ENCODE measurements around the gene C12orf43. TPM values are rescaled to one million over a fixed set of nuclear protein-coding genes. Genes with fewer than 3 reads are reported as not detected.

The C12orf43 gene
- polyA plus RNA-seq, 3 donors: 16.5 to 17.2 (median 17.0) TPM

DNA sequence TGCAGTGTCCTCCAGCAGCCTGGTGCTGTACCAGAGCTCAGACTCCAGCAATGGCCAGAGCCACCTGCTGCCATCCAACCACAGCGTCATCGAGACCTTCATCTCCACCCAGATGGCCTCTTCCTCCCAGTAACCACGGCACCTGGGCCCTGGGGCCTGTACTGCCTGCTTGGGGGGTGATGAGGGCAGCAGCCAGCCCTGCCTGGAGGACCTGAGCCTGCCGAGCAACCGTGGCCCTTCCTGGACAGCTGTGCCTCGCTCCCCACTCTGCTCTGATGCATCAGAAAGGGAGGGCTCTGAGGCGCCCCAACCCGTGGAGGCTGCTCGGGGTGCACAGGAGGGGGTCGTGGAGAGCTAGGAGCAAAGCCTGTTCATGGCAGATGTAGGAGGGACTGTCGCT lies 15.2 kb downstream of the C12orf43 start:
- no peak for DNase-seq (ENCODE audit: low read depth in 3 of 3, low spot score in 2 of 3)

DNA sequence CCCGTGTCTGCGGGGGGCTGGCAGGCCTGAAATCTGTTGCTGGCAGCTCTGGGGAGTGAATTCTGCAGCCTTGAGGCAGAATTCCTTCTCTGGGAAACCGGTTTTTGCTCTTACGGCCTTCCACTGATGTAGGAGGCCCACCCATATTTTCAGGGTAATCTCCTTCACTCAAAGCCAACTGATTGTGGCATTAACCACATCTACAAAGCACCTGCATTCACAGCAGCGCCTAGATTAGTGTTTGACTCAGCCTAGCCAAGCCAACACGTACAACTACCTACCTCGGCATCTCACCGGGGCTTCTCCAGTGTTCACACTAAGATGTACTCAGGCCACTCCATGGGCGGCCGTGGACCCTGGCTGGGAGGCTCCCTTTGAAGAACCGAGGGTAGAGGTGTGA lies 15.8 kb downstream of the C12orf43 start:
- DNase-seq (ENCODE audit: low read depth in 3 of 3, low spot score in 2 of 3): no peak

DNA sequence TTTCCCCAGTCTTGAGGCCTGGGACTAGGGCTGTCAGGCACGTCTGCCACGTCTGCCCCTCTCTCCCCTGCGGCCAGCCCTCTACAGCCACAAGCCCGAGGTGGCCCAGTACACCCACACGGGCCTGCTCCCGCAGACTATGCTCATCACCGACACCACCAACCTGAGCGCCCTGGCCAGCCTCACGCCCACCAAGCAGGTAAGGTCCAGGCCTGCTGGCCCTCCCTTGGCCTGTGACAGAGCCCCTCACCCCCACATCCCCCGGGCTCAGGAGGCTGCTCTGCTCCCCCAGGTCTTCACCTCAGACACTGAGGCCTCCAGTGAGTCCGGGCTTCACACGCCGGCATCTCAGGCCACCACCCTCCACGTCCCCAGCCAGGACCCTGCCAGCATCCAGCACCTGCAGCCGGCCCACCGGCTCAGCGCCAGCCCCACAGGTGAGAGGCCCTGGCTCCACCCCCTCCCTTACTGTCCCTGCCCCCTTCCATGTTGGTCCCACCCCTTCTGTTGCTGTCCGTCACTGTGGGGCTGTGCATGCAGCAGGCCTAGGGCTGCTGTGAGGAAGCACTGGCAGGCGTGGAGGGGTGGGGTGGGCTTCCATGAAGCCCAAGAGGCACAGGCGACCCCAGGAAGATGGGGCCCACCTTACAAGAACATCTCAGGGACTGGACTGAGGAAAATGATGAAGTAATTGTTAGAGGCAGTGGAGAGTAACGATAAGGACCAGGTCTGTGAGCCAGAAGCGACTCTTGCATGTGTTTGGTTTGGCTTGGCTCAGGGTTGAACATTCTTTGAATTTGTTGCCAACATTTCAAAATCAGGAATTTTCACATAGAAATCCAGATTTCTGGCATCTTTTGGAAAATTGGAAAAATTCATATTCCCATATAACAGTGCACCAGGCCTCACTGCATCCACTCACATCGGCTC lies 16.8 kb downstream of the C12orf43 start:
- no peak for DNase-seq (ENCODE audit: low read depth in 3 of 3, low spot score in 2 of 3)

DNA sequence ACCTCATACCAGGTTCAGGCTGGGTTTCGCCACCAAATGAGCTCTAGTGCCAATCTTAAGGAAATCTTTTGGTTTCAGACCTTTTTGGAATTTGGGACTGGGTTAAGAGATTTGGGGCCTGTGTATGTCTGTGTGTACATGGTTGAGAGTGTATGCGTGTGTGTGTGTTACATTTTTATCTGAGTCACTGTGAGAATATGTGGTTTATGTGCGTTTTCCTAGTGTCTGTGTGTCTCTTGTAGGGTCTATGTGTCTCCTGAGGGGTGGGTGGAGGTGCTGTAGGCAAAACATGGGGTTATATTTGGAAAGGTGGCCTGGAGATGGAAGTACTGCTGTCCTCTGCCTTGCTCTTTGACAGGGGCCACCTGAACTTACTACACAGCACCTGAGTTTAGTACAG lies 17.9 kb downstream of the C12orf43 start:
- DNase-seq (ENCODE audit: low read depth in 3 of 3, low spot score in 2 of 3): no peak

DNA sequence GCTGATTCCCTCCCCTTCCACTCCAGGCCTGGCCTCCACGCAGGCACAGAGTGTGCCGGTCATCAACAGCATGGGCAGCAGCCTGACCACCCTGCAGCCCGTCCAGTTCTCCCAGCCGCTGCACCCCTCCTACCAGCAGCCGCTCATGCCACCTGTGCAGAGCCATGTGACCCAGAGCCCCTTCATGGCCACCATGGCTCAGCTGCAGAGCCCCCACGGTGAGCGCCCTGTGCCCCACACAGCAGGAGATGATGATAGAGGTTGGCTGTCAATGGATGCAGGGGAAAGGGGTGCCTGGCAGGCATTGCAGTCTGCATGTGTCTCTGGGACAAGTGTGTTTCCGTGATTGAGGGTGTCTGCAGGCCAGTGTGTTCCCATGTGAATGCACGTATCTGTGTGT lies 18.8 kb downstream of the C12orf43 start:
- DNase-seq (ENCODE audit: low read depth in 3 of 3, low spot score in 2 of 3): no peak

DNA sequence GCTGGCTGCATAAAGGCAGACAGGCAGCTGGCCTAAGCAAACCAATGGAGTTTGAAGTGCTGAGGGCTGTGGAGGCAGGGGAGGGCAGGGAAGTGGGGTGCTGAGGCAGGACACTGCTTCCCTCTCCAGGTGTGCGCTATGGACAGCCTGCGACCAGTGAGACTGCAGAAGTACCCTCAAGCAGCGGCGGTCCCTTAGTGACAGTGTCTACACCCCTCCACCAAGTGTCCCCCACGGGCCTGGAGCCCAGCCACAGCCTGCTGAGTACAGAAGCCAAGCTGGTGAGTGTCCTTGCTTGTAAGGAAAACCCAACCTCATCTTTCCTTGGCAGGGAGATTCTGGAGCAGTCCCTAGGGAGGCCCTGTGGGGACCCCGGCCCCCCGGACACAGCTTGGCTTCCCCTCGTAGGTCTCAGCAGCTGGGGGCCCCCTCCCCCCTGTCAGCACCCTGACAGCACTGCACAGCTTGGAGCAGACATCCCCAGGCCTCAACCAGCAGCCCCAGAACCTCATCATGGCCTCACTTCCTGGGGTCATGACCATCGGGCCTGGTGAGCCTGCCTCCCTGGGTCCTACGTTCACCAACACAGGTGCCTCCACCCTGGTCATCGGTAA lies 20.0 kb downstream of the C12orf43 start:
- no peak for DNase-seq (ENCODE audit: low read depth in 3 of 3, low spot score in 2 of 3)

DNA sequence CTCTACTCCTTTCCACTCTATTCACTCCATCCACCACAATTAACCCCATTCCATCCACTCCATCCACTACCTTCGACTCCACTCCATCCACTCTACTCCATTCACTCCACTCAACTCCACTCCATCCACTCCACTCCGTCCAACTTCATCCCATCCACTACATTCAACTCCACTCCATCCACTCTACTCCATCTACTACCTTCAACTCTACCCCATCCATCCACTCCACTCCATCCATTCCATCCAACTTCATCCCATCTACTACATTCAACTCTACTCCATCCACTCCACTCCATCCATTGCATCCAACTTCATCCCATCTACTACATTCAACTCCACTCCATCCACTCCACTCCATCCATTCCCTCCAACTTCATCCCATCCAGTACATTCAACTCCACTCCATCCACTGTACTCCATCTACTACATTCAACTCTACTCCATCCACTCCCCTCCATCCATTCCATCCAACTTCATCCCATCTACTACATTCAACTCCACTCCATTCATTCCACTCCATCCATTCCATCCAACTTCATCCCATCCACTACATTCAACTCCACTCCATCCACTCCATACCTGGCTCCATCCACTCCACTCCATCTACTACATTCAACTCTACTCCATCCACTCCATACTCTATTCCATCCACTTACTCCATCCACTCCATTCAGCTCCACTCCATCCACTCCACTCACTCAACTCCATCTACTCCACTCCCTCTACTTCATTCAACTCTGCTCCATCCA lies 21.5 kb downstream of the C12orf43 start:
- no peak for DNase-seq (ENCODE audit: low read depth in 3 of 3, low spot score in 2 of 3)

DNA sequence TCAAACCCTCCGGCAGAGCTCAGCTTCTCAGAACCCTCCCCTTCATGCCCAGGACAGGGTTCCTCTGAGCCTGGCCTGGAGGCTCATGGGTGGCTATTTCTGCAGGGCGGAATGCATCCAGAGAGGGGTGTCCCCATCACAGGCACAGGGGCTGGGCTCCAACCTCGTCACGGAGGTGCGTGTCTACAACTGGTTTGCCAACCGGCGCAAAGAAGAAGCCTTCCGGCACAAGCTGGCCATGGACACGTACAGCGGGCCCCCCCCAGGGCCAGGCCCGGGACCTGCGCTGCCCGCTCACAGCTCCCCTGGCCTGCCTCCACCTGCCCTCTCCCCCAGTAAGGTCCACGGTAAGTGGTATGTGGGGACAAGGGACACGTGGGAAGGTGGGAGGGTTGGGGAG lies 22.2 kb downstream of the C12orf43 start:
- DNase-seq (ENCODE audit: low read depth in 3 of 3, low spot score in 2 of 3): no peak

DNA sequence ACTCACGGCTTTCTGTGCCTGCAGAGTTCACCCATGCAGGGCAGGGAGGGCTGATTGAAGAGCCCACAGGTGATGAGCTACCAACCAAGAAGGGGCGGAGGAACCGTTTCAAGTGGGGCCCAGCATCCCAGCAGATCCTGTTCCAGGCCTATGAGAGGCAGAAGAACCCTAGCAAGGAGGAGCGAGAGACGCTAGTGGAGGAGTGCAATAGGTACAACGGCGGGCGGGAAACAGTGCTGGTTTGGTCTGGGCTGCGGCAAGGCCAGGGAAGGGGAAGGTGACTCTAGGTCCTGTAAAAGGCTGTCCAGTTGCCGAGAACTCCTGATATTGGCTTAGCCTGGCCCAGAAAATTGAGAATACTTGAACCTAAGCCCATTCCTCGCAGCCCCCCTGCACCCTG lies 22.8 kb downstream of the C12orf43 start:
- no peak for DNase-seq (ENCODE audit: low read depth in 3 of 3, low spot score in 2 of 3)

DNA sequence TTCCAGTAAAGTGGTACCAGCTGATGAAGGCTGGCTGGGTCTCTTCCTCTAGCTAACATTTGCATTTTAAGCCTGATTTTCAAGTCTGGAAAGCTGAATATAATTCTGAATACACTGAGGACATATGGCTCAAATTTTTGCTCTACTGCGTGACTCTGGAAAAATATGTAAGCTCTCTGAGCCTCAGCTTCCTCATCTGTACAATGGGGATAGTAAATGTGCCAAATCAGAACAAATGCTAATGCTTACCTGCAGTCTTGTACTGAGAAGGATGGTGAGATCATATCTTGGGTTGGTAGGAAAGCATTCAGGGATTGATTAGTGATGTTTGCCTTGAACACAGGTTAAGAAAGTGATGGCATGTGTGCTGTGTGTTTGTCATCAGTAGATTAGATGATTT lies 23.3 kb downstream of the C12orf43 start:
- DNase-seq (ENCODE audit: low read depth in 3 of 3, low spot score in 2 of 3): no peak

DNA sequence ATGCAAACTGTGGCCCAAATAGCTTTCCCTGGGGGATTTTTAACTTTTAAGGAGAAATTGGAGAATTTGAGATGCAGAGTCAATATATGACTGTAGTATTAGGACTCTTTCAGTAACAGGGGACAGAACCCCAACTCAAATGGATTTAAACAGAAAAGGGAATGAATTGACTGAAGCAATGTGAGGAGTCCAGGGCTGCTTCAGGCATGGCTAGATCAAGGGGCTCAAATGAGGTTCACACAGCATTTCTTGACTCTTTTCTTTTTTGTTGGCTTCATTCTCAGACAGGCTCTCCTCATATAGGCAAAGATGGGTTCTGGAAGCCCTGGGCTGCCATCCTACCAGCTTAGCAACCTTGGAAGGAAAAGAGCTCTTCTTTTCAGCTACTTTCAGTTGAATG lies 24.3 kb downstream of the C12orf43 start:
- no peak for DNase-seq (ENCODE audit: low read depth in 3 of 3, low spot score in 2 of 3)

DNA sequence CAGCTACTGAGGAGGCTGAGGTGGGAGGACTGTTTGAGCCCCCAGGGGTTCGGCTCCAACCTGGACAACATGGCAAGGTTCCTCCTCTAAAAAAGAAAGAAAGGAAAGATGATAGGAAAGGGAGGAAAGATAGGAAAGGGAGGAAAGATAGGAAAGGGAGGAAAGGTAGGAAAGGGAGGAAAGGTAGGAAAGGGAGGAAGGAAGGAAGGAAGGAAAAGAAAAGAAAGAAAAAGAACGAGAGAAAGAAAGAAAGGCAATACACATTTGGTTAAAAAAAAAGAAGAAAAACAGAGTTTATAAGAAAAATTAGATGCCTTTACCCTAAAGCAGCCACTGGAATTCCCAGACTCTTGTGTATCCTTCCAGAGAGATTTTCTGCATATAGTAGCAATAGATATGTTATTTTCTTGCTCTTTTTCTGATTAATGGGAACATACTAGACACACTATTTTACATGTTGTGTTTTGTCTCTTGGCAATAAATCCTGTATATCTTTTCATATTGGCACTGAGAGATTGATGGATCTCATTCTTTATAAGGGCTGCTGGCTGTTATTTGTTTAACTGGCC lies 25.7 kb downstream of the C12orf43 start:
- no peak for DNase-seq (ENCODE audit: low read depth in 3 of 3, low spot score in 2 of 3)

DNA sequence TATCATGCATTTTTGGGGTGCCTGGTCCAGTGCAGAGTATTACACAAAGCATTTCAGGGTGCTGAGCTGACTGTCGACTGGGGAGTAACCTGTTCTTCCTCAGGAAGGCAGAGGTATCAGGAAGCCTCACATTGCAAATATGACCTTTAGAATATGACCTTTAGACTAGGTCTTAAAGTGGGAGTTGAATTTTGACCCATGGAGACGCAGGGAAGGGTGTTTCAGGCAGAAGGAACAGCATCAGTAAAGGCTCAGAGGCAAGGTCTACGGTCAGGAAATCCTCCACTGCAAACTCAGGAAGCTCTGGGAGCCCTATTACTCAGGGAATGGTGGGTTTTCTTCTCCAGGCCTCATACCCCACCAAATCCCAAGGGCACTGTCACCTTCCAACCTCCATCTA lies 26.6 kb downstream of the C12orf43 start:
- no peak for DNase-seq (ENCODE audit: low read depth in 3 of 3, low spot score in 2 of 3)

DNA sequence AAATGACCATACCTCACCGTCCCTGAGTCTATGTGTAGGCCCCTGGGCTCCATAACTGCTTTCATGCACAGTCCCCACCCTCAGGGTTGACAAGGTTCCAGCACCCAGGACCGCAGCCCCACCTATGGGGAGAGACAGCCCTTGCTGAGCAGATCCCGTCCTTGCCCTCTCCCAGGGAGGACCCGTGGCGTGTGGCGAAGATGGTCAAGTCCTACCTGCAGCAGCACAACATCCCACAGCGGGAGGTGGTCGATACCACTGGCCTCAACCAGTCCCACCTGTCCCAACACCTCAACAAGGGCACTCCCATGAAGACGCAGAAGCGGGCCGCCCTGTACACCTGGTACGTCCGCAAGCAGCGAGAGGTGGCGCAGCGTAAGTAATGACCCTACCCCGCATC lies 27.6 kb downstream of the C12orf43 start:
- DNase-seq (ENCODE audit: low read depth in 3 of 3, low spot score in 2 of 3): no peak

DNA sequence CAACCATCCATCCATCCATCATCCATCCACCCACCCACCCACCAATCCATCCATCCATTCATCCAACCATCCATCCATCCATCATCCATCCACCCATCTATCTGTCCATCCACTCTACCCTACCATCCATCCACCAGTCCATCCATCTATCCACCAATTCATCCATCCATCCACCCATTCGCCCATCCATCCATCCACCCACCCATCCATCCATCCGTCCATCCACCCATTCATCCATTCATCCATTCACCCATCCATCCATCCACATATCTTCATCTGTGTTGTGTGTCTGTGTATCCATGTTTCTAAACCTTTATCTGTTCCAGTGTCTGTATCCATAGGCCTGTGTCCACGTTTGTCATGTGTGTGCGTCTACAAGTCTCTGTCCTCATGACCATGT lies 28.1 kb downstream of the C12orf43 start:
- DNase-seq (ENCODE audit: low read depth in 3 of 3, low spot score in 2 of 3): no peak

DNA sequence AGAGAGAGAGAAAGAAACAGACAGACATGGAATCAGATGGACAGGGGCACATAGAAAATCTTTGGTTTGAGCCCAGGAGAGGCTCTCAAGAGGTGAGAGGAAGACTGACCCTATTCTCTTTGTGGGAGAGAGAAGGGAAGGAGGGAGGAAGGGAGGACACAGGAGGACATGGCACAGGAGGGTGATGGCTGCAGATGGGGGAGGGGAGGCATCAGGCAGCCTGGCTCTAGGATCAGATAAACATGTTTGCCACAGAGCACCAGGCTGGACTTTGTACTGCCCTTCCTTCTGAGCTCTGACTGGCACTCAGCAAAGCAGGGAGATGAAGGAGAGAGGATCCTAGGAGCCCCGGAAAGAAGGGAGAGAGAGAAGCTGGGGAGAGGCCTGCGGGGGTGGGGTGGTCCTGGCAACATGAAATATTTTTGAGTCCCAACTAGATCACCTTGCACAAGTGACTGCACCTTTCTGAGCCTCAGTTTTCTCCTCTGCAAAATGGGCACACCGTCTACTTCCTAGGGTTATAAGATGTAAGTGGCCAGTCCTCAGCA lies 31.9 kb downstream of the C12orf43 start:
- DNase-seq (ENCODE audit: low read depth in 3 of 3, low spot score in 2 of 3): no peak

DNA sequence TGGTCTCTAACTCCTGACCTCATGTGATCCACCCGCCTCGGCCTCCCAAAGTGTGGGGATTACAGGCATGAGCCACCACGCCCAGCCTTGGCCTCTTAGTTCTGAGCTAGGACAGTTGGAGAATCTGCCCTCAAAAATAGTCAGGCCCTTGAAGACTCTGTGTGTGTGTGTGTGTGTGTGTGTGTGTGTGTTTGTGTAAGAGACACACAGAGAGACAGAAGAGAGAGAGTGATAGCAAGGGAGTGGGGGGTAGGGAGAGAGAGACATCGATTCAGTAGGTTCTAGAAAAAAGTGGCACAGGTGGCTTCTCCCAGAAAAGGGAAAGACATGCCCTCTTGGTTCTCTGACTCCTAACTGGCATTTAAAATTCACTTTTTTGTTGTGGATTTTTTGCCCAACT lies 32.5 kb downstream of the C12orf43 start:
- DNase-seq (ENCODE audit: low read depth in 3 of 3, low spot score in 2 of 3): no peak

DNA sequence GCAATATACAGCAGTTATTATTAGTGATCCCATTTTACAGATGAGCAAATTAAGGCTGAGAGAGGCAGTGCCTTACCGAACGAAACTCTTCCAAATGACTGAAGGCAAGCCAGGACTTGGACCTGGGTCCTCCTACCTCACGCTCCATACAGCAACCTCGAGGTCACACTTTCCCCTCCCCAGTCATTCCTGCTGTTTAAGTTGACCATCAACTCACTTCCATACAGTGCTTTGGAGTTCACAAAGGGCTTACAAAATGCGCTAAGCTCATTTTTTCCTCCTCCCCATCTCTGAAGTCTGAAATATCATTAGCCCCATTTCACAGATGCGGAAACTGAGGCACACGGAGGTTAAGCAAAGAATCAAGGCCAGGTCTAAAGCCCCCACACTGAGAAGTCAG lies 33.6 kb downstream of the C12orf43 start:
- DNase-seq (ENCODE audit: low read depth in 3 of 3, low spot score in 2 of 3): no peak

DNA sequence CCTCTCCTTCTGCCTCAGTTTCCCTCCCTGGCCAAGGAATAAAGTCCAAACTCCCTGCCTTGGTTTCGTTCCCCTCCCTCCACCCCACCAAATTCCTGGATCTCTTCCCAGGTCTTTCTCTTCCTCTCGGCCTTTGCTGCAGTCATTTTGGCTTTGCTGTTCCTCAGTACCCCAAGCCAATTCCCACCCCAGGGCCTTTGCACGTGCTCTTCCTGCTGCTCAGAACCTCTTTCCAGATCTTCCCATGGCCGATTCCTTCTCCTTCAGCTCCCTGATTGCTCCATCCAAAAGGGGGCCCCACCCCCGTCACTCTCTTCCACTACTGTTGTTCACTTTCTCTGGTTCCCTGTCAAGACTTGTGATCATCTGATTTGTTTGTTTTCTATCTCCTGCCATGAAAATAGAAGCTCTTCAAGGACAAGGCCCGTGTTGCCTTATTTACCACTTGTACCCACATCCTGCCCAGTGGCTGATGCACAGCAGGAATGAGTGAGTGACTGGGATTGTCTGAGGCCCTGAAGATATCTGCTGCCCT lies 34.8 kb downstream of the C12orf43 start:
- no peak for DNase-seq (ENCODE audit: low read depth in 3 of 3, low spot score in 2 of 3)

DNA sequence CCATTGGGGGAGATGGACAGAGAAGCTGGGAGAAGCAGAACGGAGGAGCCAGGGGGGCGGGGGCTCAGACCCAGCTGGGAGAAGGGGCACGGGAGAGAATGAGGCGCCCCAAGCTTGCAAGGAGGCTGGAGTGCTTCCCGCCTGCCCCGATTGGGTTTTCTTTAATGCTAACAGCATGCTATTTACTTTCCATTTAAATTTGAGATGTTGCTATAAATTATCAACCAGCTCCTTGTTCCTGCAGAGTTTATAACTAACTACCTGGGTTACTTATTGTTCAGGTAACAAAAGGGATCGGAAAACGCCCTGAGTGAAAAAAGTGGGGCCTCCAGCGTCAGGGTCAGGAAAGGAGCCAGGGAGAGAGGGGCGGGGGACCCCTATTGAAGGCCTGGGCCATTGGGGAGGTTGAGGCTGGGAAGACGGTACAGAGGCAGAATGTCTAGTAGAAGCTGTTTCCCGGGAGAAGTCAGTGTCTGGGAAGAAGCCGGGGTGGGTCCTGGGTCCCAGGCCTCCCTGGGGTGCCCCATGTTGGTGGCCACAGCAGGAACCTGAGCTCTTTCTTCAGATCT lies 35.4 kb downstream of the C12orf43 start:
- DNase-seq (ENCODE audit: low read depth in 3 of 3, low spot score in 2 of 3): peak in 1 of 3 donors; percentile 52
